IMR-90 (cell line): Measurements from ENCODE around the gene HNRNPM. TPM values are rescaled to one million over a fixed set of nuclear protein-coding genes. Genes with fewer than 3 reads are reported as not detected.

Experiments used
- ATAC-seq: fragments of 200-7000 bp; cut with Tn5 transposase; 2 replicates; pipeline ENCODE4 v1.9.1; 2020; ENCODE audit warnings: low read depth, mild to moderate bottlenecking, moderate library complexity
- BruUV-seq: library from RNA; stranded (reverse); fragments of 400-500 nt; replicated peaks from 2 replicates; lab custom pipeline; 2021; lab: Mats Ljungman, UMichigan
- CTCF ChIA-PET: fragments of 300-600 bp; formaldehyde crosslinking; extraction: SDS; loops from one replicate; lab custom pipeline; 2021; ENCODE audit warnings: antibody characterized with exemption; lab: Yijun Ruan, JAX
- POLR2A ChIA-PET: fragments of 300-600 bp; sonication (Branson Sonifier 250); formaldehyde crosslinking; loops from one replicate; lab custom pipeline; 2022; ENCODE audit warnings: antibody characterized with exemption; ENCODE audit not compliant: unreplicated experiment; lab: Charles Lee
- DNase-seq: peaks from one replicate; pipeline ENCODE4 v3.0.0; 2013
- H2AFZ ChIP-seq: replicated peaks from 2 replicates; pipeline ENCODE3; 2013; ENCODE audit warnings: low read length, mild to moderate bottlenecking; ENCODE audit not compliant: poor library complexity
- H2AK5ac ChIP-seq: 2 replicates; pipeline ENCODE4 v1.6.1; 2013; ENCODE audit warnings: low read depth, low read length, inconsistent platforms
- H2AK9ac ChIP-seq: replicated peaks from 2 replicates; pipeline ENCODE3; 2013; ENCODE audit warnings: mild to moderate bottlenecking, low read depth, low read length, moderate library complexity; ENCODE audit not compliant: poor library complexity
- H2BK120ac ChIP-seq: 2 replicates; pipeline ENCODE4 v1.6.1; 2013; ENCODE audit warnings: low read depth, low read length, inconsistent platforms
- H2BK15ac ChIP-seq: 3 replicates; pipeline ENCODE4 v1.6.1; 2013; ENCODE audit warnings: low read depth, low read length, inconsistent platforms
- H2BK20ac ChIP-seq: 2 replicates; pipeline ENCODE4 v1.6.1; 2013; ENCODE audit warnings: low read depth, mild to moderate bottlenecking, inconsistent platforms, low read length, moderate library complexity
- H2BK5ac ChIP-seq: 2 replicates; pipeline ENCODE4 v1.6.1; 2013; ENCODE audit warnings: mild to moderate bottlenecking, low read depth, low read length, inconsistent platforms; ENCODE audit not compliant: poor library complexity, severe bottlenecking
- H3K14ac ChIP-seq: replicated peaks from 2 replicates; pipeline ENCODE4 v1.6.1; 2013; ENCODE audit warnings: low read depth, low read length, inconsistent platforms
- H3K18ac ChIP-seq: 2 replicates; pipeline ENCODE4 v1.6.1; 2013; ENCODE audit warnings: low read depth, low read length, control low read depth
- H3K23ac ChIP-seq: 2 replicates; pipeline ENCODE4 v1.6.1; 2013; ENCODE audit warnings: low read depth, low read length, inconsistent platforms
- H3K27ac ChIP-seq: 2 replicates; pipeline ENCODE4 v1.5.1; 2013; ENCODE audit warnings: mild to moderate bottlenecking, control low read depth, low read length; ENCODE audit not compliant: insufficient read depth
- H3K27me3 ChIP-seq: 2 replicates; pipeline ENCODE4 v1.6.1; 2013; ENCODE audit warnings: low read length; ENCODE audit not compliant: control insufficient read depth, insufficient read depth
- H3K36me3 ChIP-seq: 2 replicates; pipeline ENCODE4 v1.6.1; 2013; ENCODE audit warnings: low read length, mixed read lengths; ENCODE audit not compliant: control insufficient read depth, insufficient read depth
- H3K4ac ChIP-seq: 2 replicates; pipeline ENCODE4 v1.6.1; 2013; ENCODE audit warnings: low read depth, low read length, inconsistent platforms
- H3K4me1 ChIP-seq: 2 replicates; pipeline ENCODE4 v1.6.1; 2013; ENCODE audit warnings: low read length, mixed read lengths; ENCODE audit not compliant: control insufficient read depth, insufficient read depth
- H3K4me2 ChIP-seq: 2 replicates; pipeline ENCODE4 v1.6.1; 2013; ENCODE audit warnings: low read depth, mild to moderate bottlenecking, control low read depth, low read length, moderate library complexity
- H3K4me3 ChIP-seq: 2 replicates; pipeline ENCODE4 v1.5.1; 2013; ENCODE audit warnings: low read depth, mild to moderate bottlenecking, control low read depth, low read length, moderate library complexity; ENCODE audit not compliant: insufficient read depth
- H3K56ac ChIP-seq: 2 replicates; pipeline ENCODE4 v1.6.1; 2013; ENCODE audit warnings: low read length, inconsistent platforms; ENCODE audit not compliant: insufficient read depth; ENCODE audit errors: extremely low read depth
- H3K79me1 ChIP-seq, 2 experiments: 2 replicates each; pipeline ENCODE4 v1.6.1; 2013; ENCODE audit warnings: low read length in 2 of 2, inconsistent platforms in 1 of 2, low read depth in 1 of 2
- H3K9ac ChIP-seq: 2 replicates; pipeline ENCODE4 v1.6.1; 2013; ENCODE audit warnings: low read depth, low read length, control low read depth
- H3K9me1 ChIP-seq: 2 replicates; pipeline ENCODE4 v1.6.1; 2013; ENCODE audit warnings: low read length, inconsistent platforms; ENCODE audit not compliant: insufficient read depth
- H3K9me3 ChIP-seq: 2 replicates; pipeline ENCODE4 v1.6.1; 2013; ENCODE audit warnings: low read length; ENCODE audit not compliant: control insufficient read depth, insufficient read depth
- H4K20me1 ChIP-seq: 2 replicates; pipeline ENCODE4 v1.6.1; 2013; ENCODE audit warnings: low read length, inconsistent platforms; ENCODE audit not compliant: insufficient read depth
- H4K5ac ChIP-seq: 2 replicates; pipeline ENCODE4 v1.6.1; 2013; ENCODE audit warnings: mild to moderate bottlenecking, low read depth, low read length, control low read depth
- H4K8ac ChIP-seq, 2 experiments: 2 replicates each; pipeline ENCODE4 v1.6.1; 2013; ENCODE audit warnings: low read depth in 2 of 2, low read length in 2 of 2, control low read depth in 1 of 2, inconsistent platforms in 1 of 2
- H4K91ac ChIP-seq: 2 replicates; pipeline ENCODE4 v1.6.1; 2013; ENCODE audit warnings: low read depth, low read length, inconsistent platforms; ENCODE audit not compliant: insufficient read depth
- MAFK ChIP-seq: IDR thresholded peaks from 2 replicates; pipeline ENCODE4 v1.6.1; 2012; ENCODE audit warnings: low read depth, low read length, improper control_type of control experiment
- MXI1 ChIP-seq: IDR thresholded peaks from 2 replicates; pipeline ENCODE4 v1.6.1; 2012; ENCODE audit warnings: low read depth, mild to moderate bottlenecking, low read length, moderate library complexity, borderline replicate concordance
- WGBS, 2 experiments: methylation state at CpG; one replicate each; pipeline versions ENCODE4 v1.1.5 to v1.1.7; 2013; ENCODE audit warnings: missing lambda C conversion rate in 2 of 2; ENCODE audit not compliant: insufficient read length in 1 of 2; ENCODE audit errors: extremely low coverage in 2 of 2; 5-methylcytosine and 5-hydroxymethylcytosine counted together
- dilution Hi-C: fragments of 300-500 bp; cut with HindIII; formaldehyde crosslinking; loops from one replicate; pipeline ENCODE4 v1.14.3; 2018; ENCODE audit warnings: low sequenced_read_pairs; ENCODE audit not compliant: unreplicated experiment
- in situ Hi-C: fragments of 300-500 bp; cut with MboI; formaldehyde crosslinking; loops from 3 replicates; pipeline ENCODE4 v1.14.3; 2019; ENCODE audit warnings: low sequenced_read_pairs, inconsistent platforms, mixed read lengths
- intact Hi-C: fragments of 100-400 bp; cut with micrococcal nuclease; formaldehyde crosslinking; loops from 2 replicates; pipeline ENCODE4 v1.10.0; 2022
- polyA plus RNA-seq, 3 experiments: library from polyadenylated mRNA; depleted of rRNA; stranded (reverse); fragments of >200 nt; gene quantifications; 2 replicates each; pipeline ENCODE4 v1.2.3, GENCODE V29; 2012; ENCODE audit warnings: low replicate concordance in 1 of 3
- total RNA-seq: library from RNA; depleted of rRNA; stranded (reverse); fragments of >200 nt; gene quantifications from 2 replicates; pipeline ENCODE4 v1.2.3, GENCODE V29; 2012

The HNRNPM gene
- total and polyA plus RNA-seq, 2 of the 4 experiments (the other 2 are of a cell fraction) = 75.6 to 197 TPM

DNA sequence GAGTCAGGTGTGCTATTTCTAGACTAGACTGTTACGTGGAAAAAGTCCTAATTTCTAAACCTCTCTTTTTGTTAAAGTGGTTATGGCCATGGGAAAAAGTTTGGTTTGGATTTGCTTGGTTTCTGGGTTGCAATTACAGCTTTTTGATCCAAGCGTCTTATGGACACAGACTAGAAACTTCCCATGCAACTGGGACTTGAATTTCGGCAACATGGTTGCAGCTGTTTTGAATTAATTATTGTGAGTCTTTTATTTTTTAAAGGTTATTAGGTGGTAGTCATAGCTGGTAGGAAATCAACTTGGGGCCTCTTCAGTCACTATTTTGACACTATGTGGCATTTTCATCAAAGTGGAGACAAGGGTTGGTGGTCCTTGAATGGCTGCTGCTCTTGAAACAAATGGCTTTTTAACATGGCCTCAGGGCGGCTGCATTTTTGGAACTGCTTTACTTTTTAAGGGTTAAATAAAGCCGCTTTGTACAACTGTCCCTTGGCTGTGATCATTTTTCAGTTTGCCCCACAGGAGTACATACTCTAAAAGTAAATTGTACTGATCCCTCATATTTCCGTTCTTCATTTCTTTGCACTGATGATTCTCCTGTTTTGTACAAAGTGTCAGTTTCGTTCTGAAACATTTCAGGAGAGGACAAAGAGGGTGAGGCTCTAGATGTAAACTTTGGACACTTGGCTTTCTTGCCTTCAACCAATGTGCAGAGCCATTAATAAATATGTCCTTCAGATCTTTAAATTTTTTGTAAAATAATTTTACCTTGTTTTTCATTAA lies 15.9 kb downstream of the HNRNPM start:
- Histone ChIP-seq H3K79me1 (peaks cover 28 to 92% of the 10 kb centered on the region in 2 experiments), H2BK5ac (peak overlapping the region; percentile 86), H4K5ac (peak overlapping the region; percentile 4; the same call in 1 of the 2 replicates), H2AFZ (no peak overlapping the region), H3K4me1 (peaks cover 39% of the 10 kb centered on the region), H3K4me2 (peak overlapping the region; percentile 84), H3K27ac (peak overlapping the region; percentile 87), H3K56ac (peak overlapping the region; percentile 74; the same call in 1 of the 2 replicates), H3K9me1 (peaks cover 38% of the 10 kb centered on the region), H2AK9ac (no peak overlapping the region), H2BK120ac (peak overlapping the region; percentile 60; the same call in 1 of the 2 replicates), H3K4me3 (no peak overlapping the region), H4K8ac (peak overlapping the region in 1 of 2 experiments; percentile 32; a peak in 2 of 4 replicates), H3K18ac (peak overlapping the region; percentile 31; the same call in 1 of the 2 replicates), H3K23ac (peak overlapping the region; percentile 67; the same call in 1 of the 2 replicates), H3K27me3 (no peaks in the 10 kb centered on the region), H3K14ac (peak overlapping the region; percentile 69; the same call in 1 of the 2 replicates), H3K4ac (peak overlapping the region; percentile 64; the same call in 1 of the 2 replicates), H3K9me3 (no peaks in the 10 kb centered on the region), H2BK15ac (peak overlapping the region; percentile 36; the same call in 1 of the 3 replicates), H2AK5ac (no peak overlapping the region), H3K9ac (peak overlapping the region; percentile 28; the same call in 1 of the 2 replicates), H2BK20ac (no peak overlapping the region), H4K91ac (peak overlapping the region; percentile 29; the same call in 1 of the 2 replicates), H3K36me3 (peaks cover 35% of the 10 kb centered on the region), H4K20me1 (peaks cover 98% of the 10 kb centered on the region)
- no TSS peak for BruUV-seq
- in situ Hi-C loops (no loop called here), dilution Hi-C loops (no loop called here), intact Hi-C loops (no loop called here)
- ATAC-seq (no peak), DNase-seq (no peak)
- TF ChIP-seq MAFK = no peak
- TF ChIP-seq MXI1 = no peak
- CTCF ChIA-PET = no interaction called here
- POLR2A ChIA-PET = no interaction called here
- WGBS, 2 experiments = no CpG with 5 or more reads among the region's 7 CpGs
